Hematopoietic multipotent progenitor cell treated with erythropoietin and hydrocortisone succinate and interleukin-3 and kit ligand, for 4 days (in vitro differentiated cells): Measurements from ENCODE around the gene LBX2.
"Not testable (repeated sequence)": the region's sequence is repeated elsewhere in the genome, so short reads cannot be mapped to it uniquely, and the experiment has no call there.

Experiments
- DNase-seq: peaks from one replicate; pipeline ENCODE4 v3.0.0-alpha.2; 2015

Gene LBX2

DNA sequence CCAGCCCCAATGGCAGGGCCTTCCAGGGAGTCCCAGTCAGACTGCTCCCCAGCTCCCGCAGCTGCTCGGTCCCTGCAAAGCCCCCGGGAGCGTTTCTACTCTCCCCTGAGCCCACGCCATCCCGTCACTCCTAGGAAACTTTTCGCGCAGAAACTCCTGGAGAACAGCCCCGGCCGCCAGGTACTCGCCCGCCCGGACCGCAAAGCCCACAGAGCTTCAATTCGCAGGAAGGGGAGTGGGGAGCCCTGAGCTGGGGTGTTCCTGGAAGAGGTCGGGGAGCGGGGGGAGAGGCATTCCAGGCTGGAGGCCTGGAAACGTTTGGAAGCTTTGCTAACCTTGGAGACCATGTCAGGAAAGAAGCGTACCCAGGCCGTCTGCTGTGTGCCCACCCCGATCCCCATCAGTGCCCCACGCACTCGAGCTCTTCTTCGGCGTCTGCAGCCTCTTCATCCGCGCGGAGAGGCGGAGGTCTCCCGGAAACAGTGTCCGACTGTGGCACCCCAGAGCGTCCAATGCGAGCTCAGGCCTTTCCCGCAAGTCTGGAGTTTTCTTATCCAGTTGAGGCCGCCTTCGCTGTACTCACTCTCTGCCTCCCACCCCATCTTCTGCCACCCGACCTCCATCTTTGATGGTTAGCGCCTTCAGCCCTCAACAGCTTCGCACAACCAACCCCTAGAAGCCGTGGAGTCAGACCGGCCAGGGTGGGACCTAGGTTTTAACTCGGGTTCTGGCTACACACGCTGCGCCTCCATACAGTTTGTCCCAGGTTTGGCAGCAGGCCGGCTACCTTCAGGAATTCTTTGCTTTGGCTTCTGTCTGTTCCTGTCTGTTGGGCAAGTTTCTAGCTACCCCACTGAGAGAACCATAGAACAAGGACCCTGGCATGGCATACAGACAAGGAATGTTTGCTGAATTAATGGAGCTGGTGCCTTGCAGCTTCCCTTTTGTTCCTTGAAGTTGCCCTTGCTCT is 4.4 kb upstream of the LBX2 start:
- DNase-seq, result no peak

DNA sequence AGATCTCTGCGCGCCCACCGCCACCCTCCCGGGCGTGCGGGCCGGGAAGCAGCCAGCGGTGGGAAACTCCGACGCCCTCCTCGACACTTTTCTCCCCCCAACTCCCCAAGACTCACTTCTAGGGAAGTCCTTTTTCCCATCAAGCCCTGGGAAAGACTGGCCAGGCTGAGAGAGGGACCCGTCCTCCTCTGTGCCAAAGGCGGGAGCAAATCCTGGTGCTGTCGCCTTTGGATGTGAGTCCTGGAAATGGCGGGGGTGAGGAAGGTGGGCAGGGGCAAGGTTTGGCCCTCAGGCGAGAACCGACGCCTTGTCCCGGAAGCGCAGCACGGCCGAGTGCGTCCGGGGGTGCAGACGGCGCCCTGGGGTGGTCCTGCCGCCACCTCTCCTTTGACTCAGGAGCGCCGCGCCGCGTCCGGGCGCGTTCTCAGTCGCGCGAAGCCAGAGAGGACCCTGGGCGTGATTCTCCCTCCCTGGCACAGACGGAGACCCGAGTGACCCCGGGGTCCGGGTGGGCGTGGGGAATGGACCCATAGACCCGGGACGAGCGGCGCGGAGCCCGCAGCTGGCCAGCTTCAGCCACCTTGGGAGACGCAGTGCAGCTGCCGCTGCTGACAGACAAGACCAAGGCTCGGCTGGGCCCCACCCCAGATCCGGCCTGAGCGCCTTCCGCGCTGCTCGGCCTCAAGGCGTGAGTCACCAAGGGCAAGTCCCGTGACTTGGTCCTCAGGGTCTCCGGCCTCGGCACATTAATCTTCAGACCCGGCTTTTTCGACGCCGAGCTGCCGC is 3.5 kb upstream of the LBX2 start:
- DNase-seq, result peak; percentile 90

DNA sequence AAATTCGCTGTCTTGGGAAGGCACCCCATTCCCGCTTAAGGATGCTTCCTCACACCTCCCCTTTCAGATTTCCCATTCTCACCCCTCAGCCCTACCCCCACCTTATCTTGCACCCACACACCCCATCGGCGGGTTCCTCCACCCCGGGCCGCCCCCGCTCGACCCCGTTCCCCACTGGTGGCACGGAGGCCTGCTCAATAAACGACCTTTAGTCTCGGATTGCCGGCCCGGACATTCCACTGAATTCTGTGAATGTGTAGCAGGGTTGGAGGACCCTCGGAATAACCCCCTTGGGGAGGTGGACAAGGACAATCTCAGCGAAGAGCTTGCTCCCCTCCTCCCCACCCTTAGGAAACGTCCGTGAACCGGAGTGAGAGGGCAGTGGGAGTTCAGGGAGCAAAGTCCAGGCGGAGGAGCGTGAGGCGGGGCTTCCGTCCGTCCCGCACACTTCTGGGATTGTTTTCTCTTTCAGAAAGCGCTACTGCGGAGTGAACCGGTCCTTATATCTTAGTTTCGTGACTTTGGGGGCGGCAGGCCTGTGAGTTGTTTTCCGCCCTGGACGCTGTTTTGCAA is 2.8 kb upstream of the LBX2 start:
- DNase-seq, result no peak

DNA sequence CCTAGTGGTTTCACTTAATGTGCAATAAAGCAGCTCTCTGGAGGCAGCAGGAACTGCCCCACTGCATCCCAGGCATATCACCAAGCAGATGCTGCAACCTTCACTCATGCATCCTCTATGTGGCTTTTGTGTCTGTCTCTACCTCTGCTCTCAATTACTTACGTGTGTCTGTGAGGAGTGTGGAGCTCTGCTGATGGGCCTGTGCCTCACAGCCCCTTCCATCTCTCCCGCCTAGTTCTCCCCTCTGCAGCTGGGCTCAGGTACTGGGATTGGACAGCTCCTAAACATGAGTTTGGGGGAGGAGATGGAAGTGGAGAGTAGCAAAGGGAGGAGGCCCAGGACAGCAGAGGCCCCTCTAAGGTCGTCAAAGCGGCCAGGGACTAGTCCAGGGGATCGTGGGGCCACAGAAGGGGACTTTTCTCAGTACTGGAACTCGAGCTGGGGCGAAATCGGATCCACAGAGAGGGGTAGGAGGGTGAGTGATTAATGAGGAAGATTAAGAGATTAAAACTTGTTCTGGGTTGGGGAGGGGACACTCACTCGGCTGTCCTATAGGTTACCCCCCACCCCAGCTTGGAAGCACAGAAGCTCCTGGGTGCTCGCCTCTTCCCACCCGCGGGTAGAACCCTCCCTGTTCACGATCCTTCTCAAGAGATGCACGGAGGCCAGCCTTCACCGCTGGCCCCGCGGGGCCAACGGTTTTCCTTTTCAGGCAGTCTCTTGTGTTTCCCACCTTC is 2.1 kb upstream of the LBX2 start:
- no peak for DNase-seq

DNA sequence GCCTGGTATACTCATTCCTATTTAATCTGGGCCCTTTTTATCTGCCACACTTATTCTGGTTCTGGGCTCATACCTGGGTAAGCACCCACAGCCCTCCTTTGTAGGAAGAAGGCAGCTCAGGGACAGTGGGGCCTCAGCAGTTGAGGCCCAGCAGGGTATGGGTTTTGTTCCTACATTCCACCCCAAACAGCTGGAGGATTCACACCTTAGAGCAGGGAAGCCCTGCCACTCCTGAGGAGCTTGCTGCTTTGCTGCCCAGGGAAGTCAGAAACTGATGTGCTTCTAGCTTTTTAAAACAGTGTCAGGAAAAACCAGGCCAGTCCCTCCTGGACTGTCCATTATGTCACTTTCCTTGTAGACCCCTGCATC is 1.2 kb upstream of the LBX2 start:
- DNase-seq, result no peak

DNA sequence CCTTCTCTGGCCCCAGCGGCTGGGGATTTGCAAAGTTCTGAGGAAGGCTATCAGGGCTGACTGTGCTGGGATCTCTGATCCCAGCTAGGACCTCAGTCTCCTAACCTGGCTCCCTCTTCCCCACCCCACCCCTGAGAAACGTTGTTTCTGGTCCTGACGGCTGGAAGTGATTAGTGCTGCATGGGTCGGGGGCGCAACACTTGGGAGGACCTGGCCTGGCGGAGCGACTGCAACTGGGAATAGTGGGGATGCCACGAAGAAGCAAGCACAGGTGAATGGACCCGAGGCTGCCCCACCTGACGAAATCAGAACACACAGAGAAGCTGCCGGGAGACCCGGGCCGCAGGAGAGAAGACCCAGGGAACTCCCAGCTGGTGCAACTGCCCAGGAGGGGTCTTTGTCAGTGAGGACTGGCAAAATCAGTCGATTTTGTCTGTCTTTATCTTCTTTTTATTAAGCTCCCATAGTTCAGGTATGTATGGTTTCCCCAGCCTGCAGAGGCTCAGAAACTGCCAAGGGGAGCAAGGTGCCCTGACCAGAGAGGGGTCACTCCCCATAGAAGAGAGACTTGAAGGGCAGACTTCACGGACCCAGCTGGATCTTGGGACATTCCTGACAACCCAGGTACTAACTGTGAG is 656 bp upstream of the LBX2 start:
- DNase-seq, result no peak

DNA sequence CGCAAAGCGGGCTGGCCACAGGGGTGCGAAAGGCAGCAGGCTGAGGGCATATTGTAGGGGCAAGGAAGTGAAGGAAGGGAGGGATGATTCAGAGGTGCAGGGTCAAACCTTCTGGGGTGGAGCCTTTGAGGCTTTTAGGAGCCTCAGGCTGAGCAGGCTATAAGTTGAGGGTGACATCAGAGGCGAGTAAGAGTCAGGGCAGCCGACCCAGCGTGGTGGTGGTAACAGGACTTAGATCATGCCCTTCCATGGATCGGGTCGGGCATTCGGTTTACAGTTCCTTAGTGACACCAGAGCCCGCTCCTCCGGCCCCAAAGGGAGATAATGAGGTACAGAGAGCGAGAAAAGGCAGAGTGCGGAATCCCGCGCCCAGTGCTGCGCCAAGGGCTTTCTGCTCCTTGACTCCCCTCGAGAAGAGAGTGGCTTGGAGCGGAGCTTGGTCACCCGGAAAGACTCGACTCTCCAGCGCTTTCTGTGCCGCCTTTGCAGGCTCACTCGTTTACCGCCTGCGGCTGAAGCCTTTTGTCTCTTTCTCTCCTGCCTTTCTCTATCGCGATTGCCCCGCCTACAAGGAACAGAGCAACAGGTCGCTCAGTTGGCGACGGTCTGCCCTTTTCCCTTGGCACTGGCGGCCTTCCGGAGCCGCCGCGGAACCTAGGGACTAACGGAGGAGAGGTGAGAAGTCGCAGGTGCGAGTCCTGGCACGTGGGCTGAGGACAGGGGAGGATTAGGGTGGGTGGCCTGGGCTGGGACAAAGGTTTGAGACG is 720 bp downstream of the LBX2 start:
- peak; percentile 66 for DNase-seq

DNA sequence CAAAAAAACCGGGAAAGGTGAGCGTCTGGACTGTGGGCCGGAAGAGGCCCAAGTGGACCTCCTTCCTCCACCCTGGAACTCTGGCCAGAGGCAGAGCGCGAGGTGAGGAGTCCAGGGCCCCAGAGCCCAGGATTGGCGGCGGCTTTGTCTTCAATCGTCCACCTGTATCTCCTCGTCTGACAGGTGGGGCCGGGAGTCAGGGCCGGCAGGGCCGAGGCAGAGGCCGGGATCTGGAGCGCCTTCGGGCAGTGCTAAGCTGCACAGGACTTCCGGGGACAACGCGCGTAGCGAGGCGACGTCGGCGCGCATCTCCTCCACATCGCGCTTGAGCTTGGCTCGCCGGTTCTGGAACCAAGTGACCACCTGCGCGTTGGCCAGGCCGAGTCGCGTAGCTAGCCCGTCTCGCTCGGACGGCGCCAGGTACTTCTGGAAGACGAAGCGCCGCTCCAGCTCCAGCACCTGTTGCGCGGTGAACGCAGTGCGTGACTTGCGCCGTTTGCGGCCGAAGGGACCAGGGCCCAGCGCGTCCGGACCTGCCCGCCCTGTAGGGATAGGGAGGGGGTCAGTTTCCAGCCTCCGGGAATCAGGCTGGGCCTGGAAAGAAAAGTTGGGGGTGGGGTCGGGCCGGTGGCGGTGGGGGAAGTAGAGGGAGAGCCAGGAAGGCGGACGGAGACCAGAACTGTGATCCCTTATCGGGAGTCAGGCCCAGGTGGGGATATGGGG is 1.5 kb downstream of the LBX2 start:
- DNase-seq, result peak; percentile 56

DNA sequence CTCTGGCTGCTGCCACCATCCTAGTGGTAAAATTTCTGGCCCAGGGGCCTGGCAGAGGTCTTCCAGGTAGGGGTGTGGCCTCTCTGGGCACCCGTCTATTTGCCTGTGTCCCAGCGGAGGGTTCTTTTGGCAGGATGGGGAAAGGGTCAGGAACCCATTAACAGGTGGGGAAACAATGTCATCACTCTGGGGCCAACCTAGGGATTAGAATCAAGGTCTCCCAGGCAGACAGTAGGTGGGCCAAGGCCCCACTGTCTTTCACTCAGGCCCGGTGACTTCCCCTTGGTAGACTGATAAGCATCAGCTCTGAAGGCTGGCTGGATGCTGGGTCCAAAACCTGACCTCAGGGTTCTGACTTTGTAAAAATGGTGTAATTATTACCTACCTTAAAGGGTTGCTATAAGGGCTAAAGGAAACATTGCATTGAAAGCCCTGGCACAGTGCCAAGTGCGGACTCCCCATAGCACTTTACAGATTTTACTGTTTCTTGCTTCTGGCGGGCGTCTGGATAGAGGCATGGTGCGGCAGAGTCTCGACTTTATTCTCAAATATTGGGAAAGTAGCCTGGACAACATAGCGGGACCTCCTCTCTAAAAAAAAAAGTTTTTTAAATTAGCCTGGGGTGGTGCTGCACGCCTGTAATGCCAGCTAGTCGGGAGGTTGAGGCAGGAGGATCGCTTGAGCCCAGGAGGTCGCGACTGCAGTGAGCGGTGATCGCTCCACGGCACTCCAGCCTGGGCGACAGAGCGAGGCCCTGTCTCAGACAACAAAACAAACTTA is 2.2 kb downstream of the LBX2 start:
- no peak for DNase-seq

DNA sequence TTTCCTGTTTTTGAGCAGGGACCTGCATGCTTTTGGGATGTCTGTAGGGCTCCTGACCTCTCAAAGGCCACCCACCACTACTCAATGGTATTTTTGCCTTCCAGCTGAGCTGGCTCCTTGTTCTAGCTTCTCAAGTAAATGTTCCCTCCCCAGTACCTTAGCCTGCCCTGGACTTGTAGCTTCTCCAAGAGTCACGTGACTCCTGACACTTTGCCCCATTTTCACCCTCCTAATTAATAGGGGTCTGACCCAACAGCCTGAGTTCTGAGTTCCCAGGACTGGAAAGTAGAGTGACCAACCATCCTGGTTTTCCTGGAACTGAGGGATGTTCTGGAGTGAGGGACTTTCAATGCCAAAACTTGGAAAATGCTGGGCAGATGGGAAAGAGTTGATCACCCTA is 4.0 kb downstream of the LBX2 start:
- DNase-seq, result no peak

DNA sequence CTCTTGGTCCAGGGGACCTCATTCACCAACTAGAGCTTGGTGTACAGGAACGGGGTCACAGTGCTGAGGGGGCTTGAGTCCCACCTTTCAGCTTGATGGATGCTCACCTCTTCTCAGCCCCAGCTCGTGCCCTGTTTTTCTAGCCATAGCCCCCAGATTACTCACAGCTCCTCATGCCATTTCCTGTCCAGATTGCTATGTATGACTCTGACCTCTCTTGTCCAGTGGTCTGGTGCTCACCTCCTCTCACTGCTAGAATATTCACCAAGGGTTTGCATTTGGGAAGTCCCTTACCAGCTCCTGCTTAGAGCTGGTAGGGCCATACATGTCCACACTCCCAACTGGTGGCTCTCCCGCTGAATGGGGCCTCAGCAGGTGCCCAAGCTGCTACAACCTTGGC is 5.9 kb downstream of the LBX2 start:
- DNase-seq, result no peak

DNA sequence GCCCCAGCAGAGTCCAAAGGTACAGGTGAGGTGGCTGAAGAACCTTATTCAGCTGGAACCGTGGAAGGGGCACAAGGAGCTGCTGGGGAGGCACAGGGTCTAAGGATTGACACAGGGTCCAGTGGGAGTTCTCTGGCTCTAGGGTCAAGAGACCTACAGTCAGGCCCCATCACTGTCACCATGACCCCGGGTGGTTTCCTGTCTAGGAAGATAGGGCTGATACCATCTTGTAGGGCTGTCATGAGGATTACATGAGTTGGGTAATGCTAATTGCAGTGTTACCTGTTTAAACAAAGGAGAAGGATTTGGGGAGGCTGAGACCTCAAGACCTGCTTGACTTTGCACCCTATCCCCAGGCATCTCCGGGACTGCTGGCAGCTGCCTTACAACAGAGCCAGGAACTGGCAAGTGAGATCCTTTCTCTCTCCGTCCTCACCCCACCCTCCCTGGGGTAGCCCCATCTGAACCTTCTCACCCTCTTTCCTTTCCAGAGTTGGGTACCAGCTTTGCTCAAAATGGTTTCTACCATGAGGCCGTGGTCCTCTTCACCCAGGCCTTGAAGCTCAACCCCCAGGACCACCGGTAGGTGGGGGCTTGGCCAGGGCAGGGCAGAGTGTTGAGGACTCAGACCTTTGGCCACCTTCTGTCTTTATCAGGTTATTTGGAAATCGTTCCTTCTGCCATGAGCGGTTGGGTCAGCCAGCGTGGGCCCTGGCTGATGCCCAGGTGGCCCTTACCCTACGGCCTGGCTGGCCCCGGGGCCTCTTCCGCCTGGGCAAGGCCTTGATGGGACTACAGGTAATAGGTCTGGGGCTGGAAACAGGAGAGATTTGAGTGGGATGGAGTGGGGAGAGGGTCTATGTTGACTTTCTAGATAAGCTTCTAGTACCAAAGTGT is 7.5 kb downstream of the LBX2 start:
- no peak for DNase-seq

DNA sequence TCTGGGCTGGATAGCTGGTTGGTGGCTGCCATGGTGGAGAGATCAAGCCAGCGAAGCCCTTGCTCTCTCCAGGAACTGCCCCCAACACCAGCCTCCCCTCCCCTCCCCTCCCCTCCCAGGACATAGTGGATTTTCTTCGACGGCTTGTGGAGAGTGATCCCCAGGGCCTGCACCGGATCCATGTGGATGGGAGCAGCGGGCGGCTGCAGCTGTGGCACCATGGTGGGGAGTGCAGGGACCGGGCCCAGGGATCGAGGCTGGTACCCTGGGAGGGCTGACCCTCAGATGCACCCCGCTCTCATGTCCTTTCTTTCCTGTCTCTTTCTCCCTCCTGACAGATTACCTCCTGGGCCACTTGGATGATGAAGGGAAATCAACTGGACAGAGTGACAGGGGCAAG is 9.5 kb downstream of the LBX2 start:
- DNase-seq, result no peak

DNA sequence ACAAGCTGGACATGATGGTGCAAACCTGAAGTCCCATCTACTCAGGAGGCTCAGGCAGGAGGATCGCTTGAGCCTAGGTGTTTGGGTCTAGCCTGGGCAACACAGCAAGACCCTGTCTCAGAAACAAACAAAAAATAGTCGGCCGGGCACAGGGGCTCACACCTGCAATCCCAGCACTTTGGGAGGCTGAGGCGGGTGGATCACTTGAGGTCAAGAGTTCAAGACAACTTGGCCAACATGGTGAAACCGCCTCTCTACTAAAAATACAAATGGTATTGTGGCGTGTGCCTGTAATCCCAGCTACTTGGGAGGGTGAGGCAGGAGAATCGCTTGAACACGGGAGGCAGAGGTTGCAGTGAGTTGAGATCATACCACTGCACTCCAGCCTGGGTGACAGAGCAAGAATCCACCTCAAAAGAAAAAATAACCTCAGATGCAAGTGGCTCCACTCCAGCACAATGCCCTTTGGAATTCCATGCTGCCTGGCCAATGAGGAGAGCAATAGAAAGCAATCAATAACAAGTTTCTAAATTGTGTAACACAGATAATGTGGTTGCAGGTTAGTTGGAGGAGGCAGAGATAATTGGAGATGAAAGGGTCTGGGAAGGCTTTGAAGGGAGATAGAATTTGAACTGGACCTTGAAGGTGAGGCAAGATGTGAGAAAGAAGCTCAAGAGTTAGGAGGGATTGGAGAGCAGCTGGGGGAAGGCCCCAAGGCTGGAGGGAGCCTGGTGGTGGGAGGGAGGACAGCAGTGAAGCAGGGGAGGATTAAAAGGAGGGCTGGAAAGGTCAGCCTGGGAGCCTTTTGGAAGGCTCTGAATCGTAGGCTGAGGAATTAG is 10.5 kb downstream of the LBX2 start:
- no peak for DNase-seq

DNA sequence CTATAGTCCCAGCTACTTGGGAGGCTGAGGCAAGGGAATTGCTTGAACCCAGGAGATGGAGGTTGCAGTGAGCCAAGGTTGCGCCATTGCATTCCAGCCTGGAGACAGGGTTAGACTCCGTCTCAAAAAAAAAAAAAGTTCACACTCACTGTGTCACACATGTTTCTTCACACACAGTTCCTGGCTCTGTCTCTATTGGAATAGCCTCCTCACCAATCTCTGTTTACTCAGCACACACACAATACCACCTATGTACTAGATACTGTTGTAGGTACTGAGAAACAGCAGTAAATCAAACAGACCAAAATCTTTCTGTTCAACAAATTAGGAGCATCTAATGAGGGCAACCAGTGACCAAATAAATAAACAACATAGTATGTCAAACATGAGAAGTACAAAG is 13.3 kb downstream of the LBX2 start:
- no peak for DNase-seq

DNA sequence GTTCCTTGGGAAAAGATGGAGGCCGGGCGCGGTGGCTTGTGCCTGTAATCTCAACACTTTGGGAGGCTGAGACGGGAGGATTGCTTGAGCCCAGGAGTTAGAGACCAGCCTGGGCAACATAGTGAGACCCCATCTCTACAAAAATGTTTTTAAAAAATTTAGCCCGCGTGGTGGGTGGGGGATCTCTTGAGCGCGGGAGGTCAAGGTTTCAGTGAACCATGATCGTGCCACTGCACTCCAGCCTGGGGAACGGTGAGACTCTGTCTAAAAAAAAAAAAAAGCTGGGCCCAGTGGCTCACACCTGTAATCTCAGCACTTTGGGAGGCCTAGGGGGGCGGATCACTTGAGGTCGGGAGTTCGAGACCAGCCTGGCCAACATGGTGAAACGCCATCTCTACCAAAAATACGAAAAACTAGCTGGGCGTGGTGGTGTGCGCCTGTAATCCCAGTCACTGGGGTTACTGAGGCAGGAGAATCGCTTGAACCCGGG is 15.7 kb downstream of the LBX2 start:
- DNase-seq, result not testable (repeated sequence)

DNA sequence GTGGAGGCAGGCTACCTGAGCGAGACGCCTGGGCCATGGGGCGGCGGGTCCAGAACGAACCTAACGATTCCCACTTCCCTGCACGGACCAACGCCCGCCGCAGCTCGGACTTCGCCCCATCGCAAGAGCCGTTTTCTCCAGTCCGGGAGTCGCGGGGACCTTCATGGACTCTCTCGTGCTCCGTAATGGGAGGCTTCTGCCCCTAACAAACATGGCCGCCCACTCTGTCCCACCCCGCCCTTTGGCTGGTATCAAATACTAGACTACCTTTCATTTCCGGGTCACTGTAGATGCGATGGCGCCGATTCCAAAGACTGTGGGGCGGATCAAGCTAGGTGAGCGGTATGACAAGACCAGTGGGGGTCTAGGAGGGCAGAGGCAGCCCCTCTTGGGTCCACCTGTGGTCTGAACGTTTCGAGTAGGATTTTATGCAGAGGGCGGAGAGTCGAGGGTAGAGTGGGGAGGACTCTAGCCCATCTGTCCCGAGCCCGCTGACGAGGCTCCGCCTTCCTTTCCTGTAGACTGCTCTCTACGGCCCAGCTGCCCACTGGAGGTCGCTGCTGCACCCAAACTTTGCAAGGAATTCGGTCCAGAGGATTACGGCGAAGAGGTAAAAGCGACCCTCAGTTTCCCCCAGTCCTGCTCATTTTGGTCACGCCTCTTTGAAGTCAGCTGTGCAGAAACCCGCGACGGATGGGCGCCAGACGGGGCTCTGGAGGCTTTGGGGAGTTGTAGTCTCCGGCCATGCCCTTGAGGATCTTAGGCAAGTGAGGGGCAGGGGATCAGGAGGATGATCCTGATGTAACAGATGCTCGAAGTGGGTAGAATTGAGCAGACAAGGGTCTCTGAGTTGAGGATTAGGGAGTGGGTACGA is 16.4 kb downstream of the LBX2 start, which contains the start of the genes CCDC142 and TTC31:
CCDC142 (minus strand) TSS at position 198 of the 874 bp plus-strand sequence; CDS start at position 37, 161 bp downstream.
TTC31 (plus strand) TSS at position 281 of the 874 bp plus-strand sequence; CDS start at position 296, 15 bp downstream.
- peak; percentile 99 for DNase-seq
